ENCODE data around the gene DNAI2. TPM values are rescaled to one million over a fixed set of nuclear protein-coding genes. Genes with fewer than 3 reads are reported as not detected.
A peak's percentile ranks its signal among the peaks of the same experiment; 100 is the strongest.

Gene DNAI2
- total and polyA plus RNA-seq, 2 donors from 2014 or later: 0.22 TPM; not detected in 1

DNA sequence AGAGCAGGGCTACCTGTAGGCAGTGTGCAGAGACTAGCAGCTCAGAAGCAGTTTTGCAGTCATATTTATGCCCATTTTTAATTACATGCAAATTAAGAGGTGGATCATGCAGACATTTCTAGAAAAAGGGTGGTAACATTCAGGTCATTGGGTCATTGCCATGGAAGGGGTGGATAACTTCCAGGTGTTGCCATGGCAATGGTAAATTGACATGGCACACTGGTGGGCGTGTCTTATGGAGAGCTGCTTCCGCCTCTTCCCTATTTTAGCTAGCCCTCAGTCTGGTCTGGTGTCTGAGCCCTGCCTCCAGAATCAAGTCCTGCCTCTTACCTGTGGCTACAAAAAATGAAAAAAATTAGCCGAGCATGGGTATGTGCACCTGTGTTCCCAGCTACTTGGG, 2.8 kb upstream of the DNAI2 start:
- Histone ChIP-seq H3K27me3 (ENCODE audit: control insufficient read depth, insufficient read depth, low read length) (no peaks in the 10 kb centered on the region), H3K4me3 (ENCODE audit: low read length in 3 of 3) (no peak overlapping the region), H3K36me3 (ENCODE audit: control insufficient read depth in 2 of 3, insufficient read depth in 3 of 3, low read length in 3 of 3) (no peaks in the 10 kb centered on the region), H3K9ac (ENCODE audit: low read length in 3 of 3) (no peak overlapping the region), H3K9me3 (ENCODE audit: control insufficient read depth in 2 of 3, insufficient read depth in 1 of 3, low read length in 3 of 3) (no peaks in the 10 kb centered on the region), H3K4me1 (ENCODE audit: control insufficient read depth in 2 of 3, insufficient read depth in 2 of 3, low read depth in 1 of 3, low read length in 3 of 3) (peaks cover 0 to 4% (median 3%) of the 10 kb centered on the region in 3 donors), H3K27ac (ENCODE audit: low read depth in 2 of 2, low read length in 2 of 2) (no peak overlapping the region)
- DNase-seq (no peak), FAIRE-seq (no peak)
- TF ChIP-seq, protein P1, sequence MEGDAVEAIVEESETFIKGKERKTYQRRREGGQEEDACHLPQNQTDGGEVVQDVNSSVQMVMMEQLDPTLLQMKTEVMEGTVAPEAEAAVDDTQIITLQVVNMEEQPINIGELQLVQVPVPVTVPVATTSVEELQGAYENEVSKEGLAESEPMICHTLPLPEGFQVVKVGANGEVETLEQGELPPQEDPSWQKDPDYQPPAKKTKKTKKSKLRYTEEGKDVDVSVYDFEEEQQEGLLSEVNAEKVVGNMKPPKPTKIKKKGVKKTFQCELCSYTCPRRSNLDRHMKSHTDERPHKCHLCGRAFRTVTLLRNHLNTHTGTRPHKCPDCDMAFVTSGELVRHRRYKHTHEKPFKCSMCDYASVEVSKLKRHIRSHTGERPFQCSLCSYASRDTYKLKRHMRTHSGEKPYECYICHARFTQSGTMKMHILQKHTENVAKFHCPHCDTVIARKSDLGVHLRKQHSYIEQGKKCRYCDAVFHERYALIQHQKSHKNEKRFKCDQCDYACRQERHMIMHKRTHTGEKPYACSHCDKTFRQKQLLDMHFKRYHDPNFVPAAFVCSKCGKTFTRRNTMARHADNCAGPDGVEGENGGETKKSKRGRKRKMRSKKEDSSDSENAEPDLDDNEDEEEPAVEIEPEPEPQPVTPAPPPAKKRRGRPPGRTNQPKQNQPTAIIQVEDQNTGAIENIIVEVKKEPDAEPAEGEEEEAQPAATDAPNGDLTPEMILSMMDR (IDR thresholded peaks at IDR 0.05; ENCODE audit: borderline replicate concordance, extremely low read depth, insufficient read depth): no peak
- intact Hi-C loops (cut with DNase I): no loop called here

DNA sequence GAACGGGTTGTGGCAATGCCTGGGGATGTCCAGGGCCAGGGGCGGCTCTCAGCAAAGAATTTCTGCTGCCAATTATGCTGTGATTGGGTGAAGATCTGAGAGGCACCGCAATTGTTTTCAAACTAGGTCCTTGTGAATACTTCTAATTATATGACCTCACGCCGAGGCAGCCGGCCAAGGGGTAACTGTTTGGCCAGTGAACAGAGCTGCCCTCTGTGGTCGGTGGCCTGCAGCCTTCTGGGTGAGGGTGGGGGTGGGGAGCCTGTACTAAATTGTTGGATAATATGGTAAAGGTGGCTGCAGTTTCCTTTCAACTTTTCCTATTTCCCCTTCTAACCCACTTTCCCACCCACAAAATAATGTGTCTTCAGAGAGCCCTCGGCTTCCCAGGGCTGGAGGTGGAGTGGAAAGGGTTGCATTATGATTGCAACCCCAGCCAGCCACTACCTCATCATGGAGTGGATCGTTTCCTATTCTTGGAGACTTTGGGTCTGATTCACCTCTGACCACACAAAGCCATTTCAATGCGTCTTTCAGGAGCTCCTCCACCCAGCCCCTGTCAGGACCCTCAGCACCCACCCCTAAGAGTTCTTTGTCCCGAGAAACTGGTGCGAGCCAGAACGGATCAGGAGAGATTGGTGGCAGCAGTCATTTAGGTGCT, 2.0 kb upstream of the DNAI2 start:
- intact Hi-C loops (cut with DNase I): no loop called here
- H3K27me3 ChIP-seq (ENCODE audit: control insufficient read depth, insufficient read depth, low read length): no peaks in the 10 kb centered on the region
- TF ChIP-seq, protein P1 (IDR thresholded peaks at IDR 0.05; ENCODE audit: borderline replicate concordance, extremely low read depth, insufficient read depth): no peak
- FAIRE-seq: no peak
- H3K9me3 ChIP-seq (ENCODE audit: control insufficient read depth in 2 of 3, insufficient read depth in 1 of 3, low read length in 3 of 3): no peaks in the 10 kb centered on the region
- H3K27ac ChIP-seq (ENCODE audit: low read depth in 2 of 2, low read length in 2 of 2): no peak overlapping the region
- H3K36me3 ChIP-seq (ENCODE audit: control insufficient read depth in 2 of 3, insufficient read depth in 3 of 3, low read length in 3 of 3): no peaks in the 10 kb centered on the region
- H3K4me3 ChIP-seq (ENCODE audit: low read length in 3 of 3): no peak overlapping the region
- H3K9ac ChIP-seq (ENCODE audit: low read length in 3 of 3): no peak overlapping the region
- no peak for DNase-seq
- peaks cover 0 to 4% (median 3%) of the 10 kb centered on the region in 3 donors for H3K4me1 ChIP-seq (ENCODE audit: control insufficient read depth in 2 of 3, insufficient read depth in 2 of 3, low read depth in 1 of 3, low read length in 3 of 3)

DNA sequence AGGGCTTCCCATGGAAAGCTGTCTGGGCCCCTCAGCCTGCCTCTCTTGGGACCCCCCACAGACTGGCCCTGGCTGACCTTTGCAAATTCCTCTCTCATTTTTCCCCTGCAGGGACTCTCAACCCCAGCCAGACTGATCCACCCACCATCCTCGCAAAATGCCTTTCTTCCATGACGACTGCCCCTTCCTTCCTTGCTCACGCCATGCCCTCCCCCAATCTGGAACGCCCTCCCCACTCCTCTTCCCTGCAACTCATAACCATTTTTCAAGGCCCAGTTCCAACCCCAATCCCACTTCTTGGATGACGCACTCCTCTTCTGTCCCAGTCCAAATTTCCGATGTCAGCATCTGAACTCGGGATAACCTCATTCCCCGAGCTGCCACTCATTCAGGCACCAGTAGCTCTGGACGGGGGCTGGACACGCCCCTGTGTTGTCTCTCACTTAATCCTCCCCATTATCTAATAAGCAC, 1.3 kb upstream of the DNAI2 start:
- no peak overlapping the region for H3K27ac ChIP-seq (ENCODE audit: low read depth in 2 of 2, low read length in 2 of 2)
- DNase-seq: peak in 2 of 5 donors; percentile 20 to 37

More for the DNA sequence above, 1.3 kb upstream of the DNAI2 start:
- intact Hi-C loops (cut with DNase I): no loop called here
- no peak for FAIRE-seq
- no peak overlapping the region for H3K4me3 ChIP-seq (ENCODE audit: low read length in 3 of 3)
- TF ChIP-seq, protein P1 (IDR thresholded peaks at IDR 0.05; ENCODE audit: borderline replicate concordance, extremely low read depth, insufficient read depth): no peak
- H3K9me3 ChIP-seq (ENCODE audit: control insufficient read depth in 2 of 3, insufficient read depth in 1 of 3, low read length in 3 of 3): no peaks in the 10 kb centered on the region
- H3K36me3 ChIP-seq (ENCODE audit: control insufficient read depth in 2 of 3, insufficient read depth in 3 of 3, low read length in 3 of 3): no peaks in the 10 kb centered on the region
- H3K4me1 ChIP-seq (ENCODE audit: control insufficient read depth in 2 of 3, insufficient read depth in 2 of 3, low read depth in 1 of 3, low read length in 3 of 3): peaks cover 0 to 4% (median 3%) of the 10 kb centered on the region in 3 donors
- no peak overlapping the region for H3K9ac ChIP-seq (ENCODE audit: low read length in 3 of 3)
- no peaks in the 10 kb centered on the region for H3K27me3 ChIP-seq (ENCODE audit: control insufficient read depth, insufficient read depth, low read length)

Data from kidney (tissue), 14 donors.